ENCODE data around the gene KIF16B.

DNA sequence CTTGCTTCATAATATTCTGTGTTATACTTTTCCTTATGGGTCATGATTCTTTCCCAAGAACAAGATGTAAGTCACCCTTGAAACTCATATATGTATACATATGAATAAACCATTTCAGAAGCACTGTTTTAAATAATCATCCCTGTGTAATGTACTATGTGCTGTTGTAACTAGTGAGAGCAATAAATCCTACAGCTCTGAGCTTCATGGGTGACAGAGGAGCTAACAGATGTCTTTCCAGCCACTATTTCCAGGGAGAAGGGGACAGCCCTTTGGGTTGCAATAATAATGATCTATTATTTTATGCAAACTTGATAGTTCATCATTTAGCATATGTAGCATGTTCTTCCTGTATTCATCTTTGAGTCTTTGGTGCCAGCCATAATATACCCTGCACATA is 342.8 kb downstream of the KIF16B start:
- TF ChIP-seq, protein P1, sequence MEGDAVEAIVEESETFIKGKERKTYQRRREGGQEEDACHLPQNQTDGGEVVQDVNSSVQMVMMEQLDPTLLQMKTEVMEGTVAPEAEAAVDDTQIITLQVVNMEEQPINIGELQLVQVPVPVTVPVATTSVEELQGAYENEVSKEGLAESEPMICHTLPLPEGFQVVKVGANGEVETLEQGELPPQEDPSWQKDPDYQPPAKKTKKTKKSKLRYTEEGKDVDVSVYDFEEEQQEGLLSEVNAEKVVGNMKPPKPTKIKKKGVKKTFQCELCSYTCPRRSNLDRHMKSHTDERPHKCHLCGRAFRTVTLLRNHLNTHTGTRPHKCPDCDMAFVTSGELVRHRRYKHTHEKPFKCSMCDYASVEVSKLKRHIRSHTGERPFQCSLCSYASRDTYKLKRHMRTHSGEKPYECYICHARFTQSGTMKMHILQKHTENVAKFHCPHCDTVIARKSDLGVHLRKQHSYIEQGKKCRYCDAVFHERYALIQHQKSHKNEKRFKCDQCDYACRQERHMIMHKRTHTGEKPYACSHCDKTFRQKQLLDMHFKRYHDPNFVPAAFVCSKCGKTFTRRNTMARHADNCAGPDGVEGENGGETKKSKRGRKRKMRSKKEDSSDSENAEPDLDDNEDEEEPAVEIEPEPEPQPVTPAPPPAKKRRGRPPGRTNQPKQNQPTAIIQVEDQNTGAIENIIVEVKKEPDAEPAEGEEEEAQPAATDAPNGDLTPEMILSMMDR (IDR thresholded peaks at IDR 0.05) = no peak
- TF ChIP-seq ZNF219 (CRISPR knock-in tag; IDR thresholded peaks at IDR 0.05; ENCODE audit: borderline replicate concordance) (no peak), TEAD1 (CRISPR knock-in tag; IDR thresholded peaks at IDR 0.05) (no peak), RORB (CRISPR knock-in tag; IDR thresholded peaks at IDR 0.05) (no peak), KAT7 (CRISPR knock-in tag; IDR thresholded peaks at IDR 0.05; ENCODE audit: borderline replicate concordance) (no peak)
- TF ChIP-seq, protein P2, sequence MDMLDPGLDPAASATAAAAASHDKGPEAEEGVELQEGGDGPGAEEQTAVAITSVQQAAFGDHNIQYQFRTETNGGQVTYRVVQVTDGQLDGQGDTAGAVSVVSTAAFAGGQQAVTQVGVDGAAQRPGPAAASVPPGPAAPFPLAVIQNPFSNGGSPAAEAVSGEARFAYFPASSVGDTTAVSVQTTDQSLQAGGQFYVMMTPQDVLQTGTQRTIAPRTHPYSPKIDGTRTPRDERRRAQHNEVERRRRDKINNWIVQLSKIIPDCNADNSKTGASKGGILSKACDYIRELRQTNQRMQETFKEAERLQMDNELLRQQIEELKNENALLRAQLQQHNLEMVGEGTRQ (CRISPR knock-in tag; IDR thresholded peaks at IDR 0.05) = no peak
- TF ChIP-seq, protein P3, sequence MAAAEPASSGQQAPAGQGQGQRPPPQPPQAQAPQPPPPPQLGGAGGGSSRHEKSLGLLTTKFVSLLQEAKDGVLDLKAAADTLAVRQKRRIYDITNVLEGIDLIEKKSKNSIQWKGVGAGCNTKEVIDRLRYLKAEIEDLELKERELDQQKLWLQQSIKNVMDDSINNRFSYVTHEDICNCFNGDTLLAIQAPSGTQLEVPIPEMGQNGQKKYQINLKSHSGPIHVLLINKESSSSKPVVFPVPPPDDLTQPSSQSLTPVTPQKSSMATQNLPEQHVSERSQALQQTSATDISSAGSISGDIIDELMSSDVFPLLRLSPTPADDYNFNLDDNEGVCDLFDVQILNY (CRISPR knock-in tag; IDR thresholded peaks at IDR 0.05) = no peak

Data from WTC11 (cell line).